GM12878 (cell line): Measurements from ENCODE around the gene KPNA4. TPM values are rescaled to one million over a fixed set of nuclear protein-coding genes. Genes with fewer than 3 reads are reported as not detected.

Experiments
- ATAC-seq: fragments of 200-7000 bp; cut with Tn5 transposase; 3 replicates; pipeline ENCODE4 v1.9.1; 2020; ENCODE audit warnings: mild to moderate bottlenecking, moderate library complexity
- BruUV-seq: library from RNA; stranded (reverse); fragments of 400-500 nt; replicated peaks from 2 replicates; lab custom pipeline; 2021; lab: Mats Ljungman, UMichigan
- CTCF ChIA-PET: fragments of 300-600 bp; sonication (Branson Sonifier 250); formaldehyde crosslinking; extraction: SDS; loops from one replicate; lab custom pipeline; 2021; ENCODE audit warnings: inconsistent platforms; lab: Yijun Ruan, JAX
- POLR2A ChIA-PET: fragments of 350-600 bp; formaldehyde crosslinking; extraction: SDS; loops from one replicate; lab custom pipeline; 2021; ENCODE audit warnings: inconsistent platforms; lab: Charles Lee
- RAD21 ChIA-PET: fragments of 300-600 bp; sonication (Branson Sonifier 250); formaldehyde crosslinking; loops from one replicate; lab custom pipeline; 2023; ENCODE audit warnings: antibody characterized with exemption; ENCODE audit not compliant: unreplicated experiment; lab: Charles Lee
- SMC1A ChIA-PET: fragments of 300-600 bp; sonication (Branson Sonifier 250); formaldehyde crosslinking; loops from one replicate; lab custom pipeline; 2023; ENCODE audit not compliant: unreplicated experiment, uncharacterized antibody; lab: Charles Lee
- DNase-seq: peaks from one replicate; pipeline ENCODE4 v3.0.0-alpha.2; 2011; ENCODE audit warnings: low read depth, low spot score
- FAIRE-seq: peaks from 3 replicates; lab custom pipeline; 2011; peaks lifted over from hg19 to GRCh38; lab: Jason Lieb, UNC
- H2AFZ ChIP-seq: 2 replicates; pipeline ENCODE4 v1.6.0; 2011; ENCODE audit warnings: low read depth, low read length, control low read depth; ENCODE audit not compliant: control insufficient read depth
- H3K27ac ChIP-seq: 2 replicates; pipeline ENCODE4 v1.5.1; 2011; ENCODE audit warnings: control low read depth; ENCODE audit not compliant: control insufficient read depth, insufficient read depth
- H3K27me3 ChIP-seq, 2 experiments: replicated peaks in 1 of 2; 2 replicates each; pipeline versions ENCODE4 v1.6.0 to v1.6.1; 2011; ENCODE audit warnings: low read length in 1 of 2; ENCODE audit not compliant: control insufficient read depth in 2 of 2, insufficient read depth in 2 of 2
- H3K36me3 ChIP-seq, 2 experiments: 2 replicates each; pipeline ENCODE4 v1.5.1; 2011; ENCODE audit warnings: low read length in 1 of 2; ENCODE audit not compliant: control insufficient read depth in 2 of 2, insufficient read depth in 2 of 2
- H3K4me1 ChIP-seq: 2 replicates; pipeline ENCODE4 v1.6.1; 2011; ENCODE audit warnings: mild to moderate bottlenecking, low read length, moderate library complexity, mixed read lengths; ENCODE audit not compliant: control insufficient read depth, insufficient read depth
- H3K4me2 ChIP-seq: 2 replicates; pipeline ENCODE4 v1.6.0; 2011; ENCODE audit warnings: control low read depth; ENCODE audit not compliant: control insufficient read depth, insufficient read depth
- H3K4me3 ChIP-seq: fragments of 200-600 bp; sonication (generic); 2 replicates; pipeline ENCODE4 v1.5.1; 2016
- H3K79me2 ChIP-seq: 2 replicates; pipeline ENCODE4 v1.6.0; 2011; ENCODE audit warnings: low read length; ENCODE audit not compliant: control insufficient read depth, insufficient read depth
- H3K9ac ChIP-seq: 2 replicates; pipeline ENCODE4 v1.8.0; 2011; ENCODE audit warnings: low read length, control low read depth, mixed read lengths; ENCODE audit not compliant: control insufficient read depth, insufficient read depth
- H3K9me3 ChIP-seq: replicated peaks from 3 replicates; pipeline ENCODE4 v1.5.1; 2011; ENCODE audit warnings: mild to moderate bottlenecking, low read length; ENCODE audit not compliant: control insufficient read depth, insufficient read depth
- H4K20me1 ChIP-seq: 2 replicates; pipeline ENCODE4 v1.6.0; 2011; ENCODE audit not compliant: control insufficient read depth, insufficient read depth
- POLR2AphosphoS5 ChIP-seq: IDR thresholded peaks from 2 replicates; pipeline ENCODE4 v1.6.1; 2011; ENCODE audit warnings: mild to moderate bottlenecking, low read length, inconsistent platforms
- POU2F2 ChIP-seq: IDR thresholded peaks from 3 replicates; pipeline ENCODE4 v1.6.1; 2011; ENCODE audit warnings: low read depth, mild to moderate bottlenecking, low read length, borderline replicate concordance
- RUNX3 ChIP-seq: IDR thresholded peaks from 2 replicates; pipeline ENCODE4 v1.6.1; 2012; ENCODE audit warnings: low read length, inconsistent platforms
- ZNF592 ChIP-seq: fragments of 450-650 bp; IDR thresholded peaks from 2 replicates; pipeline ENCODE4 v1.6.1; 2017; ENCODE audit warnings: mild to moderate bottlenecking, moderate library complexity
- WGBS: methylation state at CpG from one replicate; pipeline ENCODE4 v1.1.6; 2016; ENCODE audit warnings: low lambda C conversion rate; ENCODE audit not compliant: insufficient replicate concordance, insufficient coverage; ENCODE audit errors: missing lambda C conversion rate; 5-methylcytosine and 5-hydroxymethylcytosine counted together
- in situ Hi-C: fragments of 300-500 bp; cut with MboI; formaldehyde crosslinking; loops from 9 replicates; pipeline ENCODE4 v1.14.3; 2018; ENCODE audit warnings: mixed read lengths
- intact Hi-C: fragments of 100-400 bp; cut with micrococcal nuclease; formaldehyde crosslinking; loops from one replicate; pipeline ENCODE4 v1.14.2; 2022; ENCODE audit not compliant: unreplicated experiment
- polyA plus RNA-seq, 11 experiments: library from polyadenylated mRNA; depleted of rRNA in 4 of 11; unstranded in 6 of 11; stranded (reverse) in 5 of 11; fragments of >200 nt; fragmentation: Nextera tagmentation in 4 of 11; fragmentation: Illumina TruSeq in 1 of 11; extraction: Ambion mirVana in 4 of 11; extraction: Trizol in 1 of 11; gene quantifications; 1 replicate in 1 of 11; 2 replicates in 10 of 11; pipeline versions ENCODE4 v1.2.1 to v1.2.3, GENCODE V29; 2011 to 2016; ENCODE audit warnings: inconsistent platforms in 2 of 11, missing spikeins in 2 of 11, low read depth in 1 of 11
- total RNA-seq, 4 experiments: library from RNA; depleted of rRNA in 3 of 4; stranded (reverse); fragments of >200 nt in 3 of 4; fragmentation: Illumina TruSeq in 1 of 4; extraction: Trizol in 1 of 4; gene quantifications; 2 replicates each; pipeline versions ENCODE4 v1.2.1 to v1.2.3, GENCODE V29; 2013 to 2021

The KPNA4 gene
- total and polyA plus RNA-seq, 10 of the 15 experiments (the other 5 are each of a cell fraction or from before 2014, with no cell fraction given): 9.9 to 40.6 (median 18.1) TPM

DNA sequence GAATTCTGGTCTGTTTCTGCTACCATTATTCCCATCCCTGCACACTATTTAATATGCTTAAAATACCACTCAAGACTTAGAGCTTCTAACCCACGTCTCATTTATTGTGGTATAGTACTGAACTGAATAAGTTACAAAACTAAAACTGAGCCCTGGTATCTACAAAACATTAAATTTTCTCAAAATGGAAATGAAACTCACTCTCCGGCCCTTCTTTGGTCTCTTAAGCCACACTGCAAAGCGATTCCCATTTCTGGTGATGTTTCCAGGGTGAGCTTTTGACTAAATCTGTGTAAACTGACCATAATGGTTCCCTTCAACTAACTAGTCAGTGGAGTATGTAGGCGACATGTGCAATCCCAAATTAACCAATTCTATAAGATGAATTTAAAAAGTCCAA lies 18.6 kb downstream of the KPNA4 start:
- peaks cover 71% of the 10 kb centered on the region for H3K79me2 ChIP-seq
- intact Hi-C loops: no loop called here
- H3K4me2 ChIP-seq: peak overlapping the region; percentile 34; the same call in 1 of the 2 replicates
- peaks cover 0 to 5% of the 10 kb centered on the region in 2 experiments; a peak in 1 of 4 replicates for H3K36me3 ChIP-seq
- 26% methylated on average over 4 of the region's 4 CpGs for WGBS
- H2AFZ ChIP-seq: no peak overlapping the region
- ChIA-PET SMC1A (no interaction called here), RAD21 (no interaction called here), CTCF (no interaction called here), POLR2A (no interaction called here)
- no peak overlapping the region for H3K9ac ChIP-seq
- no peak for FAIRE-seq
- no peak for DNase-seq
- no TSS peak for BruUV-seq
- H3K9me3 ChIP-seq: peaks cover 7% of the 10 kb centered on the region
- H3K27ac ChIP-seq: no peak overlapping the region
- peaks cover 25% of the 10 kb centered on the region for H3K4me1 ChIP-seq
- no peaks in the 10 kb centered on the region for H4K20me1 ChIP-seq
- no peak overlapping the region for H3K4me3 ChIP-seq
- in situ Hi-C loops: no loop called here
- no peaks in the 10 kb centered on the region for H3K27me3 ChIP-seq
- ATAC-seq: peak; percentile 61
- TF ChIP-seq RUNX3 (peak; percentile 39; the same call in 1 of the 2 replicates), ZNF592 (no peak), POU2F2 (no peak), POLR2AphosphoS5 (0 out of 2 replicates have a peak, but pooled peaks have one; percentile 15)
